Activated T-cell treated with anti-CD3 and anti-CD28 coated beads, Interleukin-2, amount 50 U/mL, for 1 hour (primary cell): ENCODE data around the gene SRC.

Experiments used
- DNase-seq: peaks from one replicate; pipeline ENCODE4 v3.0.0-alpha.2; 2020

Gene SRC

DNA sequence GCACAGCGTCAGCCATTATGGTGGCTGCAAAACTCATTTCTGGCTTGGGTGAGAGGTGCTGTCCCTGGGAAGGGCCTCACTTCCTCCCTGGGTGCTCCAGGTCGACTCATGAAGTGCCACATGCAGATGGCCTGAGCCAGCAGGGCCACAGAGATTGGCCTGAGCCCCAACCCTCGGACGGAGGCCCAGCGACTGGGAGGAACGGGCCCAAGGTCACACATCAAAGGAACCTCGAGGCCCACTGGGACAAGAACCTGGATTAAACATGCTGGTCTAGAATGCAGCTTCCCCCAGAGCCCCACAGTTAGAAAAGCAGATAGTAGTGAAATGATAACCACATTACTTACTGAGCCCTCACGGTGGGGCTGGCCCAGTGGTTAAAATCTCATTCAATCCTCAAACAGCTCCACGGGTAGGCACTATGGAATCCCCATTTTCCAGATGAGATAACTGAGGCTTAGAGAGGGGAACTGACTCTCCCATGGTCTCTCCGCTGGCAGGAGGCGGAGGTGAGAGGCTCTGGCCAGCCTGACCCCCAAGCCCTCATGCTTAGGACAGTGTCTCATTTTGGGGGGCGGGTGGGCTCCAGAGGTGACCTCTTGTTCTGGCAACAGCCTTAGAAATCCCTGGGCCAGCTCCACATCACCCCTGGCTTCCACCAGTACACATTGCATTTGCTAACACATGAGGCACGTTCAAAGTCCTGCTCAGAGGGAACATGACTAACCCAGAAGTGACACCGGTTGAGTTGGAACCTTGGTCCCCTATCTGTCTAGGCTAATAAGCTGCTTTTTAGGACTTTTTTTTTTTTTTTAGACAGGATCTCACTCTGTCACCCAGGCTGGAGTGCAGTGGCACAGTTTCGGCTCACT lies 53.0 kb downstream of the SRC start:
- no peak for DNase-seq

DNA sequence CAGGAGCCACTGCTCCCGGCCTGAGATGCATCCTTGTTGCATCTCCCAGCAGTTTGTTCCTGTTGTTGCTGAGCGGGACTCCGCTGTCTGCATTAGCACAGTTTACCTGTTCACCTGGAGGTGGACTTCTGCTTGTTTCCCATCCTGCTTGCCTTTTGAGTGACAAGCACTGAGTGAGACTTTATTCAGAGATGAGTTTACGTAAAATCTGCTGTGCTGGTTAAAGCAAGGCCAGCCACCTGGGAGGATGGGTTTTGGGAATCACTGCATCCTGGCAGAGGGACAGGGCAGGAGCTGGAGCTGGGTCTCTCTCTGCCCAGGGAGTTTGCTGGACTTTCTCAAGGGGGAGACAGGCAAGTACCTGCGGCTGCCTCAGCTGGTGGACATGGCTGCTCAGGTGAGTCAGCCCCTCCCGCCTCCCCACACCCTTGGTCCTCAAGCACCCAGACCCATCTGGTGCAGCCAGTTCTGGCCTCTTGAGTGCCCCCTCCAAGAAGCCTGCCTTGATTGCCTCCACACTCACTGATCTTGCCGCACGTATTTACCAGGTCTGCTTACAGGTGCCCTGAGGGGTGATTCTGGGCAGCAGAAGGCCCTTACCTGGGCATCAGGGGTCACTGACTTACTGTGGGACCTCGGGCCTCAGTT lies 55.5 kb downstream of the SRC start:
- DNase-seq: no peak

DNA sequence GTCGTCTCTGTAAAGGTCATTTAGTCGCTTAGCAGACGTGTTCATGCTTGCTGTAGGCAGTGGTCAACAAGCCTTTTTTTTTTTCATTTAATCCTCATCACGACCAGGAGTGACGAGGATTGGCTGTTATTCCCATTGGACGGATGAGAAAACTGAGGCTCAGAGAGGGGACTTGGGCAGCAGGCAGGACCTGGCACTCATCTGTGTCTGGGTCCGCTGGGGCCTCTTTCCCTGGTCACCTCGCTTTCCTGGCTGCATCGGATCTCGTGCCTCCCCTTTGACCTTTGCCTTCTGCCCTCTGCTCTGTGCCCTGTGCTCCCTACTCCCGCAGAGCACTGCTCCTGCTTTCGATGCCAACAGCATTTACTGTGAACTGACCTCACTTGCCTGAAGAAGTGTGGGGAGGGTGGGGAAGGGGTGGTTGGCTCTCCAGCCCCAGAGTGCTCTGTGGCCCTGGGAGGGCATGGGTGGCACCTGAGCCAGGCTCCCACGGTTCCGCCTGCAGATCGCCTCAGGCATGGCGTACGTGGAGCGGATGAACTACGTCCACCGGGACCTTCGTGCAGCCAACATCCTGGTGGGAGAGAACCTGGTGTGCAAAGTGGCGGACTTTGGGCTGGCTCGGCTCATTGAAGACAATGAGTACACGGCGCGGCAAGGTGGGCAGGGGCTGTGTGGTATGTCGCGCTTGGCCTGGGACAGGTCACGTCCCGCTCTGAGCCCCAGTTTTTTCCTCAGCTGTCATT lies 56.2 kb downstream of the SRC start:
- no peak for DNase-seq

DNA sequence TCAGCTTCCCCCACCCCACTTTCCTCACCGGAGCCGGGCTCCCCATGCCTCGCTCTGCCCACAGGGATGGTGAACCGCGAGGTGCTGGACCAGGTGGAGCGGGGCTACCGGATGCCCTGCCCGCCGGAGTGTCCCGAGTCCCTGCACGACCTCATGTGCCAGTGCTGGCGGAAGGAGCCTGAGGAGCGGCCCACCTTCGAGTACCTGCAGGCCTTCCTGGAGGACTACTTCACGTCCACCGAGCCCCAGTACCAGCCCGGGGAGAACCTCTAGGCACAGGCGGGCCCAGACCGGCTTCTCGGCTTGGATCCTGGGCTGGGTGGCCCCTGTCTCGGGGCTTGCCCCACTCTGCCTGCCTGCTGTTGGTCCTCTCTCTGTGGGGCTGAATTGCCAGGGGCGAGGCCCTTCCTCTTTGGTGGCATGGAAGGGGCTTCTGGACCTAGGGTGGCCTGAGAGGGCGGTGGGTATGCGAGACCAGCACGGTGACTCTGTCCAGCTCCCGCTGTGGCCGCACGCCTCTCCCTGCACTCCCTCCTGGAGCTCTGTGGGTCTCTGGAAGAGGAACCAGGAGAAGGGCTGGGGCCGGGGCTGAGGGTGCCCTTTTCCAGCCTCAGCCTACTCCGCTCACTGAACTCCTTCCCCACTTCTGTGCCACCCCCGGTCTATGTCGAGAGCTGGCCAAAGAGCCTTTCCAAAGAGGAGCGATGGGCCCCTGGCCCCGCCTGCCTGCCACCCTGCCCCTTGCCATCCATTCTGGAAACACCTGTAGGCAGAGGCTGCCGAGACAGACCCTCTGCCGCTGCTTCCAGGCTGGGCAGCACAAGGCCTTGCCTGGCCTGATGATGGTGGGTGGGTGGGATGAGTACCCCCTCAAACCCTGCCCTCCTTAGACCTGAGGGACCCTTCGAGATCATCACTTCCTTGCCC lies 57.4 kb downstream of the SRC start:
- DNase-seq: no peak

DNA sequence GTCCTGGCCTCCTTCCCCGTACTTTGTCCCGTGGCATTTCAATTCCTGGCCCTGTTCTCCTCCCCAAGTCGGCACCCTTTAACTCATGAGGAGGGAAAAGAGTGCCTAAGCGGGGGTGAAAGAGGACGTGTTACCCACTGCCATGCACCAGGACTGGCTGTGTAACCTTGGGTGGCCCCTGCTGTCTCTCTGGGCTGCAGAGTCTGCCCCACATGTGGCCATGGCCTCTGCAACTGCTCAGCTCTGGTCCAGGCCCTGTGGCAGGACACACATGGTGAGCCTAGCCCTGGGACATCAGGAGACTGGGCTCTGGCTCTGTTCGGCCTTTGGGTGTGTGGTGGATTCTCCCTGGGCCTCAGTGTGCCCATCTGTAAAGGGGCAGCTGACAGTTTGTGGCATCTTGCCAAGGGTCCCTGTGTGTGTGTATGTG lies 58.5 kb downstream of the SRC start:
- no peak for DNase-seq

DNA sequence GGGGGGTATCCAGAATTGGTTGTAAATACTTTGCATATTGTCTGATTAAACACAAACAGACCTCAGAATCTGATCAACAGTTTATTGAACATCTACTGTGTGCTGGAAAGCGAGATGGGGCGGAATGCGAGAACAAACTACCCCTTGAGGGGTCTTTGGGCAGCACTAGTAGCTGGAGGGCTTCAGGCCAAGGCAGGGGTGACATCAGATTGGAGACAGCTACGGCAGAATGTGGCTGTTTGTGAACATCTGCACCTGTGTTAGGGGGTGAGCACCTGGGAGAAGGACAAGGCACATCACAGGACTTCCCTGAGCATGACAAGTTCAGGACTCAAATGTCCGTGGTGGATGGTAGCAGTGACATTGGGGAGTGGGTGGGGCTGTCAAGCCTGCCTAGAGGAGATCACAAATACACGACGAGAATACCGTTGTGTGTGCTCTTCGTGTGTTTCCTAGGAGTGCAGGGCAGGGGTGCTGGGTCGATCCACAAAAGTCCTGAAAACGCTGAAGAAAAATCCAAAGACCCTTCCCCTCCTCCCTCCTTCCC lies 59.5 kb downstream of the SRC start:
- no peak for DNase-seq

DNA sequence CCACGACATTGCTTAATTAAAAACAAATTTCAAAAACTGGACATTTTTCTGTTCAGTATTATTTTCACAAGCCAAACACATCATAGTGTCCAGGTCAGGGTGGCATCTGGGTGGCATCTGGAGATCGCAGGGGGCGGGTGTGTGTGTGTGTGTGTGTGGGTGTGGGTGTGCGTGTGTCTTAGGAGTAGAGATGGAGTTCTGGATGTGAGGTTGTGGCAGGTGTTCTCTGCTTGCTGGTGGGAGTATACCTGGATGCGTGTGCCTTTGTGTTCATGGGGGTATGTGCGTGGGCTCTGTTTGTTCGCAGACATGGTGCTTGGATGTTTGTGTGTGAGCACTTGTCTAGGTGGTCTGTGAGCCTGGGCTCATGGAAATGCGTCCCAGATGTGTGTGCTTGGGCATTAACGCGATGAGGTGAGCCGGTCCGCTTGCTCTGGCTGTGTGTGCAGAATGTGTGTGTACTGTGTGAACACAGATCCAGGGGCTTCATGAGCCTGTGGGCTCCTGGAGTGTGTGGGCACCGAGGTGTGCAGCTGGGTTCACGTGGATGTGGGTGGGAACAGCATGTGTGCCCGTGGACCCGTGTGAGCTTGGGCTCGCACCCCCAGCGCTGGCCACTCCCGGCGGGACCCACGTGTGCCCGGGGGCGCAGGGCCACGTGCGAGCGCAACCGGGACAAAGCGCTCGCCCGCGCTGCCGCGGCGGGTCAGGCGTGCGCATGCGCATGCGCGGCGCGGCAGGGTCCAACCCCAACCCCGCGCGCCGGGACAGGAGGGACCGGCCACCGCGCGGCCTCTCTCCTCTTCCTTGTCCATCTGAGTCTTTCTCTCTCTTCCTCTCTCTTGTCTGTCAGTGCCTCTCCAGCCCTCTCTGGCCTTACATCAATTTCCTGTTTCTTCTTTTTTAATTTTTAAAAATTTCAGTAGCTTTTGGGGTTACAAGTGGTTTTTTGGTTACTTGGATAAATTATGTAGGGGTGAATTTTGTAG lies 60.4 kb downstream of the SRC start:
- peak; percentile 35 for DNase-seq

DNA sequence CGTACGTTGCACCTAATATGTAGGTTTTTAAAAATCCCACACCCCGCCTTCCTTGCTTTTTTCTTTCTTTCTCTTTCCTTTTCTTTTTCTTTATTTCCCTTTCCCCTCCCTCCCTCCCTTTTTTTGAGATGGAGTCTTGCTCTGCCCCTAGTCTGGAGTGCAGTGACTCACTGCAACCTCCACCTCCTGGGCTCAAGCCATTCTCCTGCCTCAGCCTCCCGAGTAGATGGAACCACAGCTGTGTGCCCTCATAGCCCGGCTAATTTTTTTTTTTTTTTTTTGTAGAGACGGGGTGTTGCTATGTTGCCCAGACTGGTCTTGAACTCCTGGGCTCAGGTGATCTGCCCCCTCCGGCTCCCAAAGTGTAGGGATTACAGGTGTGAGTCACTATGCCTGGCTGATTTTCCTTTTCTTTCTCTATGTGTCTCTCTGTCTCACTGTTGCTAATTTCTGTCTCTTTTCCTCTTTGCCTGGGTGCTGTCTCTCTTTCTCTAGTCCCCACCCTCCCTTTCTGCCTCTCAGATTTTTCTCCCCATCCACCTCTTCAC lies 61.2 kb downstream of the SRC start:
- DNase-seq: no peak

DNA sequence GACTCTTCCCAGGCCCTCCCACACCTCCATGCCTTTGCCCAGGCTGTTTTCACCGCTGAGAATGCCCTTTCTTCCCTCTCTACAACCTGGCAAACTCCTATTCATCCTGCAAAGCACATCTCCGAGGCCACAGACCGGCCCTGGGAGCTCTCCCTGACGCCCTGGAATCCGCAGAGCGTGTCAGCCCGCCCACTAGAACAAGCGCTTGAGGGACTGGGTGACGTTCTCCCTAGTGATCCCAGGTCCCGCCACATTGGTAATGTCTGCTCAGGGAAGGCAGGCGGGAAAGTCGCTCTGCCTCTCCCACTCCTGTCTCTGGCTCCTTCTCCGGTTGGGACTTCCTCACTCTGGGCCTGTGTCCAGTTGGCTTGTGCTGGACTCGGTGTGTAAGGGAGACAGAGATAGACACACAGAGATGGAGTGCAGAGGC lies 61.6 kb downstream of the SRC start:
- no peak for DNase-seq

DNA sequence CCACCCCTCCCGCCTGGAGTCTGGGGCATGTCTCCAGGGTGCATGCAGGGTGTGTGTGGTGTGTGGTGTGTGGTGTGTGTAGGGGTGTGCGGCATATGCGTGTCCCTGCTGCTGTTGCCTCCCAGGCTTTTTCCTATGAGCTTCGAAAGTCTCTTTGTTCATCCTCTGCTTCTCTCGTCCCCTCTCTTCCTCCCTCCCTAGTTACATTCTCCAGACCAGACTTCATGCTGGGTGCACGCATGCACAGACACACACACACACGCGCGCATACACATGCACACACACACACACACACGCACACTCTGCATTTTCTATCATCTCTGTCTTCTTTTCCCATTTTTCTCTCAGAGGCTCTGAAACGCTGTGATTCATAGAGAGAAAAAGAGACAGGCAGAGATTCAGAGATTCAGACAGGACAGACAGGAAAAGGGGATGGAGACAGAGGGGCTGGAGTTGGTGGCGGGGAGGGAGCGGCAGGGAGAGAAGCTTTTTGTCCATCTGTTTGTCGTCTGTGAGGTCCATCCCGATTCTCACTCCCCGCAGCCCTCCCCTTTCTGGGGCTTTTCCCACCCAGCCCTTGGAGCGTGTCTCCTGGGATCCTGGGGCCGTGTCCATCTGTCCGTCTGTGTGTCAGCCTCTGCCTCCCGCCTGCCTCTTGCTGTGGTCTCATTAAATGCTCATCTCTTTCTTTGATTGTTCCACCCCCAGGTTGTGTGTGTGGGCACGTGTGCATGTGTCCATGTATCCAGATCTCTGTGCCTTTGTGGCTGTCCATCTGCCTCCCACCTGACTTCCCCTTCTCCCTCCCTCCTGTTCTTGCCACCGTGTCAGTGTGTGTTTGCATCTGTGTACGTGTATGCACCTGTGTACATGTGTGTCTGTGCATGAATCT lies 62.6 kb downstream of the SRC start:
- DNase-seq: no peak

DNA sequence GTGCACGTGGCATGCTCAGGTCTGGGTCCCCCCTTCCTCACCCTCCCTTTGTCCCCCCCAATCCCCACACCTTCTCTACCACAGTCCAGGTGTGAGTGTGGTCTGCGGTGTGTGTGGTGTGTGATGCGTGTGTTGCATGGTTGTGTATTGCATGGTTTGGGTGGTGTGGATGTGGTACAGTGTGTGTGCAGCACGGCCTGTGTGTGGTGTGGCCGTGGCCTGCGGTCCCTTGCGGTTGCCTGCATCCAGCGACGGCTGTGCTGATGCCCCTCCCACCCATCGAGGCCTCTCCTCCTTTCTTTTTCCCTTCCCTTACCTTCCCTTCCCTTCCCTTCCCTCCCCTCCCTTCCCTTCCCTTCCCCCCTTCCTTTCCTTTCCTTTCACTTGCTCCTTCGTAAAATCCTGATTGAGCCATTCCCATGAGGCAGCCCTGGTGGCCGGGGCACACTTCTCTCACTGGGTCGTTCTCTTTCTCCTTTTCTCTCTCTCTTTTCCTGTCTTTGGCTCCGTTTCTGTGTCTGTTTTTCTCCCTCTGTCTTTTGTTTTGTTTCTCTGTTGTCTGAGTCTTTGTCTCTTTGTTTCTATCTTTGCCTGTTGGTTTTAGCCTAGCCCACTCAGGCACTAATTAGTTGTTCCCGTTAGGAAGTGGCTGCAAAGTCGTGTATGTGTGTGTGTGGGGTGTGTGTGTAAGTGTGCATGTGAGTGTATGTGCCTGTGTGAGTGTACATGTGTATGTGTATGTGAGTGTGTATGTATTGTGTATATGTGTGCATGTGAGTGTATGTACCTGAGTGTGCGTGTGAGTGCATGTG lies 65.7 kb downstream of the SRC start:
- no peak for DNase-seq

DNA sequence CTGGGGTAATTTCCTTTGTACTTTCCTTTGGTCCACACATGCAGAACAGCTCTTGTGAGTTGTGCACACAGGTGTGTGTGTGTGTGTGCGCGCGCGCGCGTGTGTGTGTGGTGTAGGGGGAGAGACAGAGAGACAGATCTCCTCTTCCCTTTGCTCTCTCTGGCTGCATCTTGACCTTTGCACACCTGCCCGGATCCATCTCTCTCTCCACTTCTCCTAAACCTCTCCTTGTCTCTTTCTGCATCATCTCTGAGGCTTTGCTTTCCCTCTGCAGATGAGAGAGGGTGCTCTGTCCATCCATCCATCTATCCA lies 67.0 kb downstream of the SRC start:
- no peak for DNase-seq

DNA sequence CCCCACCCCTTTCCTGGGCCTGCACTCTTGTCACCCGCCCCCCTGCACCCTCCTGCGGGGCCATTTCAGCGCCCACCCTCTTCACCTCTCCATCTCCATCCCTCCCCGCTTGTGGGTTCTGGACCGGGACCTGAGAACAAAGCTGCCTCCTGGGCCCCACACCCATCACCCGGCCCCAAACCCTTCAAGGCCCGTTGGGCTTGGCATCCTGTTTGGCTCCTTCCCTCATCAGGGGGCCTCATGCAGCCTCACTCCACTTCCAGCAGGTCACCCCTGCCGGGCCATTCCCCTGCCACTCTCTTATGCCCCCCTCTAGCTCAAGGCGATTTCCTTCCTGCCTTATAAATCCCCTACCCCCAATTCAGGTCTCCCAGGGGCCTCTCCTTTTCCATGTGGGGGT lies 67.4 kb downstream of the SRC start:
- DNase-seq: no peak

DNA sequence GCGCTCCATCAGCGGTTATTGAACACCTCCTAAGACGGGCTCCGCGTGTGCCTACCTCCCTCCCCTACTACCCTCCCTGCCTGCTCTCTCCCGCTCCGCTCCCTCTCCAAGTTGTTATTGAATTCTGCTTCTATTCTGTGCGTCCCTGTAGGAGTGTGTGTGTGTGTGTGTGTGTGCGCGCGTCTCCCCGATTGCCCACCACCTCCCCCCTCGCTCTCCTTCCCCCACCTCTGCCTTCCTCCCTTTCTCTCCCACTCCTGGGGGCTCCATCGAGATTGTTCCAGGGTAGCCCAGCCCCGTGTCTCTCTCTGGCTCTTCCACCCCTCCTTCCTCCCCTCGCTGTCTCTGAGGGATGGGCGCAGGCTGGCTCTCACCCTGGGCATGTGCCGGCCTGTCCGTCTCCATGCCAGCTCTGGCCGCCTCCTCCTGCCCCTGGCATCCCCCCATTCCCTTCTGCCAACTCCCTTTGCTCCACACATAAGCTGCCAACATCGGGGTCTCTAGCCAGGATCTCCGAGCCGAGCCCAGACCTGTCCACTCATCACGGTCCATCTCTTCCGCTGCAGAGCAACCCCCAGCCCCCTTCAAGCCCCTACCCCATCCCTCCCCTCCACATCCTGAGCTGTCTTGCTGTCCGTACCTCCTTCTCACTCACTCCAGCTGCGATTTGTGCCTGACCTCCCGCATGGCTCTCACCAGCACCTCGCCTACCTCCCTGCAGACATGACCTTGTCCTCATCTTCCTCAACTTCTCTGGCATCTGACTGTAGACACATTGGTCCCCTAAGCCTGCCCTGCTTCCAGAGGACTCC lies 68.5 kb downstream of the SRC start:
- no peak for DNase-seq

DNA sequence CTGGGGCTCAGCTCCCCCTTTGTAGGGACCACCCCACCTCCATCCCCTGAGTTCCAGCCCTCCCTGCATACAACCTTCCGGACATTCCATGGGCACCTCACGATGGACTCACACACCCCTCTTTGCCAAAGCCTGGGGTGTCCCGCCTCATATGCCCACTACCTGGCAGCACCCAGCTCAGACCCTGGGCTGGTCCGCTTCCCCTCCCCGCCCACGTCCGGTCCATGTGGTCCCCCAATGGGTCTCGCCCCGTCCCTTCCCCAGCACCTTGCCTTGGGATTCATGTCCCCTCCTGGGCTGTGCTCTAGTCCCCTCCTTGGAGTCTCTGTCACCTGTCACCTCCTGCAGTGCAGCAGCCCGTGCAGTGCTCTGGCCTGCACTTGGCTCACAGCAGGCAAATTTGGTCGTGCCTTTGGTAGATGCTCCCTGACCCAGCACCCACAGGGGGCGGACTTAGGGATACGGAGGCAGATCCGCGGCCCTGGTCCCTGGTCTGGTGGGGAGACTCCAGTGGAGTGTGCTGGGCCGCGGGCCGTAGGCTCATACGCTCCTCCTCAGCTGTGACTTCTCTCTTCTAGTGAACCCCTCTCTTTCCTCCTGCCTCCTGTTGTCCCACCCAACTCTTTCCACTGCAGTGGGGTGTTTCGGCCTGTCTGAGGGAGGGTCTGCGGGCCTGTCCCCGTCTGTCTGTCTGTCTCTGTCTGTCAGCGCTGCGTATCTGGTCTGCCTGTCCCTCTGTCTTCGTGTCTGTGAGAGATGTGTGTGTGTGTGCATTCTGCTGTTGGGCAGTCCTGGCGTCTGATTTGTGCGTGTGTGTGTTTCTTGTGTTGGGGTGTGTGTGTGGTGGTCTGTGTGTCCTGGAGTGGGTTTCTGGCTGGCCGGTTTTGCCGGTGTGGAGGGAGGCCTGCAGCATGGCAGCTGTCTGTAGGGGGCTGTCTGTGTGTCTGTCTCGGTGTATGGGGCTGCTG lies 69.5 kb downstream of the SRC start:
- no peak for DNase-seq

DNA sequence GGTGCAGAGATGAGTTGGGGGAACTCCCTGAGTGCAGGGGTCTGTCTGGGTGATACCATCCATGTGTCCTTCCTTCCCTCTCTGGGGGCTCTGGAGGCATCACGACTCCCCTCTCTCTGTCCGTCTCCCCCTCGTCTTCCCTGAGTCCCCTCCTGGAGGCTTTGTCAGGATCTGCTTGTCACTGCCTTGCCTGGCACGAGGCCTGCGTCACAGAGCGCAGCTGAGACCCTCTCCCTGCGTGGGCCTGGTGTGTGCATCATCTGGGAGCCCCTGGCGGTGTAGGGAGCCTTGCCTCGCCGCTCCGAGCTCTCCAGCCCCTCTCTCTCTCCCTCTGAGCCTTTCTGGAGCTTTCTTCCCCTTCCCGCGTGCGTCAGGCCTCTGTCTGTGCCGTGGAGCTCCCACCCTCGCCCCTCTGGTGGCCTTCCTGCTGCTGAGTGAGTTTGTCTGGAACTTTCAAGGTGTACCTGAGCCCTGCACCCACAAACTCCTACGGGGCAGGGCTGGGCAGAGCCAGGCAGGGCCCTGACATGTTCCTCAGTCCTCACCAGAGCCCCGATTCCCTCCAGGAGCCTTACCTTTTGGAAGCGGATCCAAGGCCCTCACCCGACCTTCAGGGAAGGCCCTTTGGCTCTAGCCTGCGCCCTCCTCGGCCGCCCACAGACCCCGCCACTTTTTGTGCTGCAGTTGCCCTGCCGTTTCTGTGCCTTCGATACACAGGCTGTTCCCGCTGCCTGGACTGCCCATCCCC lies 70.3 kb downstream of the SRC start:
- DNase-seq: no peak
